K562 (cell line): Measurements from ENCODE around the gene DPH1. TPM values are rescaled to one million over a fixed set of nuclear protein-coding genes. Genes with fewer than 3 reads are reported as not detected.

Experiments
- ATAC-seq: fragments of 200-7000 bp; cut with Tn5 transposase; 3 replicates; pipeline ENCODE4 v1.9.1; 2020; ENCODE audit warnings: moderate library complexity
- BruUV-seq: library from RNA; stranded (reverse); fragments of 400-500 nt; replicated peaks from 2 replicates; lab custom pipeline; 2021; lab: Mats Ljungman, UMichigan
- CTCF ChIA-PET: fragments of 300-600 bp; formaldehyde crosslinking; extraction: SDS; loops from one replicate; lab custom pipeline; 2021; ENCODE audit warnings: low intra/inter-chr PET ratio; lab: Yijun Ruan, JAX
- POLR2A ChIA-PET: fragments of 300-600, 350-650 bp; sonication (Branson Sonifier 250); formaldehyde crosslinking; extraction: SDS; loops from one replicate; lab custom pipeline; 2021; ENCODE audit warnings: antibody characterized with exemption, inconsistent platforms; lab: Yijun Ruan, JAX
- DNase-seq, 4 experiments: peaks; one replicate each; pipeline versions ENCODE4 v3.0.0 to v3.0.0-alpha.2; 2011 to 2018; ENCODE audit warnings: low spot score in 3 of 4, mixed read lengths in 3 of 4; ENCODE audit errors: extremely low read depth in 1 of 4
- FAIRE-seq: peaks from 2 replicates; lab custom pipeline; 2011; peaks lifted over from hg19 to GRCh38; lab: Jason Lieb, UNC
- H2AFZ ChIP-seq: 2 replicates; pipeline ENCODE4 v1.6.0; 2011; ENCODE audit warnings: low read depth, low read length, control low read depth, inconsistent platforms
- H3K27ac ChIP-seq: fragments of 200-600 bp; 3 replicates; pipeline ENCODE4 v1.8.0; 2011; ENCODE audit warnings: low read depth, mild to moderate bottlenecking, control low read depth, inconsistent platforms, low read length, moderate library complexity, mixed read lengths; ENCODE audit errors: extremely low read depth
- H3K27me3 ChIP-seq, 2 experiments: fragments of 300-600 bp in 1 of 2; 2 replicates in 1 of 2; 3 replicates in 1 of 2; pipeline versions ENCODE4 v1.6.0 to v1.8.0; 2011; ENCODE audit warnings: inconsistent platforms in 2 of 2, low read length in 2 of 2, mild to moderate bottlenecking in 1 of 2, mixed read lengths in 1 of 2, moderate library complexity in 1 of 2; ENCODE audit not compliant: control insufficient read depth in 2 of 2, insufficient read depth in 2 of 2
- H3K36me3 ChIP-seq: fragments of 300-600 bp; 3 replicates; pipeline ENCODE4 v1.8.0; 2011; ENCODE audit warnings: mild to moderate bottlenecking, low read length, inconsistent platforms; ENCODE audit not compliant: control insufficient read depth, insufficient read depth
- H3K4me1 ChIP-seq, 2 experiments: fragments of 200-600 bp in 1 of 2; replicated peaks in 1 of 2; 2 replicates in 1 of 2; 3 replicates in 1 of 2; pipeline versions ENCODE4 v1.5.1 to v1.8.0; 2011; ENCODE audit warnings: inconsistent platforms in 2 of 2, low read length in 2 of 2, mild to moderate bottlenecking in 1 of 2, mixed read lengths in 1 of 2, moderate library complexity in 1 of 2; ENCODE audit not compliant: control insufficient read depth in 2 of 2, insufficient read depth in 2 of 2
- H3K4me2 ChIP-seq: 2 replicates; pipeline ENCODE4 v1.6.1; 2011; ENCODE audit warnings: low read length, control low read depth, inconsistent platforms, mixed read lengths; ENCODE audit not compliant: insufficient read depth
- H3K4me3 ChIP-seq: fragments of 200-600 bp; sonication (generic), shearing (Covaris generic); 2 replicates; pipeline ENCODE4 v1.5.1; 2016; ENCODE audit warnings: control low read depth, inconsistent platforms
- H3K79me2 ChIP-seq: fragments of 200-600 bp; 3 replicates; pipeline ENCODE4 v1.8.0; 2011; ENCODE audit warnings: low read length, inconsistent platforms; ENCODE audit not compliant: control insufficient read depth, insufficient read depth
- H3K9ac ChIP-seq, 2 experiments: 2 replicates each; pipeline versions ENCODE4 v1.6.0 to v1.6.1; 2011; ENCODE audit warnings: low read depth in 2 of 2, low read length in 2 of 2, control low read depth in 1 of 2, inconsistent platforms in 1 of 2, mild to moderate bottlenecking in 1 of 2, mixed read lengths in 1 of 2; ENCODE audit not compliant: insufficient read depth in 1 of 2
- H3K9me1 ChIP-seq: one replicate; pipeline ENCODE4 v1.6.0; 2011; ENCODE audit warnings: inconsistent platforms, mild to moderate bottlenecking, low read length, moderate library complexity; ENCODE audit not compliant: control insufficient read depth, insufficient read depth
- H3K9me3 ChIP-seq: replicated peaks from 2 replicates; pipeline ENCODE4 v1.5.1; 2011; ENCODE audit warnings: low read depth, low read length, inconsistent platforms; ENCODE audit not compliant: control insufficient read depth, insufficient read depth
- H4K20me1 ChIP-seq: replicated peaks from 2 replicates; pipeline ENCODE4 v1.6.1; 2011; ENCODE audit warnings: low read length, inconsistent platforms, mixed read lengths; ENCODE audit not compliant: control insufficient read depth, insufficient read depth
- CREBBP ChIP-seq: IDR thresholded peaks from one replicate; pipeline ENCODE4 v1.6.1; 2012; ENCODE audit warnings: low read depth, mild to moderate bottlenecking, control low read depth, inconsistent platforms, low read length
- HDAC8 ChIP-seq: fragments of 450-650 bp; IDR thresholded peaks from 2 replicates; pipeline ENCODE4 v1.6.1; 2016; ENCODE audit warnings: mild to moderate bottlenecking, missing genetic modification characterization, moderate library complexity, missing compliant biosample characterization
- KDM1A ChIP-seq, 2 experiments: fragments of 450-650 bp; IDR thresholded peaks; 2 replicates each; pipeline ENCODE4 v1.6.1; 2016; ENCODE audit warnings: mild to moderate bottlenecking in 2 of 2
- POLR2AphosphoS2 ChIP-seq: IDR thresholded peaks from 2 replicates; pipeline ENCODE4 v1.6.1; 2012; ENCODE audit warnings: low read length, improper control_type of control experiment
- SNRNP70 ChIP-seq: fragments of 200-400 bp; formaldehyde crosslinking; optimal IDR thresholded peaks from 2 replicates; pipeline ENCODE3; 2017; ENCODE audit warnings: low read depth, low read length
- WGBS: fragments of 100-300 bp; shearing (Covaris generic); methylation state at CpG from one replicate; pipeline ENCODE4 v1.1.6; 2016; ENCODE audit warnings: low coverage, mixed read lengths; ENCODE audit not compliant: insufficient coverage; ENCODE audit errors: missing lambda C conversion rate; 5-methylcytosine and 5-hydroxymethylcytosine counted together
- in situ Hi-C: fragments of 300-500 bp; cut with MboI; formaldehyde crosslinking; loops from 4 replicates; pipeline ENCODE4 v1.15.0; 2018; ENCODE audit warnings: inconsistent platforms, mixed read lengths
- intact Hi-C: fragments of 100-400 bp; cut with micrococcal nuclease; formaldehyde crosslinking; loops from 2 replicates; pipeline ENCODE4 v1.14.2; 2022
- polyA plus RNA-seq, 8 experiments: library from polyadenylated mRNA; depleted of rRNA in 4 of 8; stranded (reverse) in 5 of 8; unstranded in 3 of 8; fragments of >200 nt; fragmentation: Nextera tagmentation in 2 of 8; fragmentation: Illumina TruSeq in 1 of 8; extraction: Ambion mirVana in 2 of 8; extraction: Trizol in 1 of 8; gene quantifications; 2 replicates each; pipeline versions ENCODE4 v1.2.1 to v1.2.3, GENCODE V29; 2011 to 2014; ENCODE audit warnings: inconsistent platforms in 1 of 8, missing spikeins in 1 of 8
- total RNA-seq, 7 experiments: library from RNA; depleted of rRNA in 6 of 7; stranded (reverse); fragments of >200 nt in 6 of 7; fragmentation: Illumina TruSeq in 2 of 7; extraction: Trizol in 2 of 7; gene quantifications; 2 replicates each; pipeline versions ENCODE4 v1.2.1 to v1.2.3, GENCODE V29; 2011 to 2021; ENCODE audit warnings: low replicate concordance in 1 of 7
- TF ChIP-seq, protein P1 (sequence below): sonication (generic); formaldehyde crosslinking; IDR thresholded peaks from 2 replicates; pipeline ENCODE4 v1.8.0; 2022; ENCODE audit warnings: mild to moderate bottlenecking, missing genetic modification reagents

DPH1 gene
- total and polyA plus RNA-seq, 9 of the 15 experiments (the other 6 are each of a cell fraction or from before 2014, with no cell fraction given) = 0.42 to 40.6 (median 20.2) TPM

DNA sequence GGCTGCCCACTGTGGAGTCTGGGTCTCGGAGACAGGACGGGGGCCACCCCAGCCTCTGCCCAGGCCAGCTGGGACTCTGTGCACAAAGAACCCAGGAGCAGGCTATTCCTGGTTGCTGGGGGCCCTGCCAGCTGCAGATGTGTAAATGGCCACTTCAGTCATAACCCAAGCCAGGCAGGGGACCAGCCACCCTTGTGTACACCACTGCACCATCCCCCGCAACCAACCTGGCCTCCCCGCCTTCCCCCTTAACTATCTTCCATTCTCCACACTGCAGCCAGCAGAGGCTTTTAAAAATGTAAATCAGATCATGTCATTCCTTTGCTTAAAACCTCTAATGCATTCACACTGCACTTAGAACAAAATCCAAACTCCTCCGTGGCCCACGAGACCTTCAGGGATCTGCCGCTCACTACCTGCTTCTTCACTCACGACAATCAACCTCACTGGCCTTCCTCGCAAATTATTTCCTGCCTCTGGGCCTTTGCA lies 33.1 kb upstream of the DPH1 start:
- H3K27ac ChIP-seq = no peak overlapping the region
- 6% methylated on average over 7 of the region's 9 CpGs for WGBS
- H3K9ac ChIP-seq = no peak overlapping the region
- H4K20me1 ChIP-seq = 0 out of 2 replicates have a peak, but pooled peaks cover 5% of the 10 kb centered on the region
- no peak for FAIRE-seq
- no peaks in the 10 kb centered on the region for H3K9me3 ChIP-seq
- POLR2A ChIA-PET = interaction anchor here (0.6 kb wide), 1 partner anchor 371 kb away, joined by 3 read pairs; no protein-coding TSS in a partner anchor
- H3K4me2 ChIP-seq = no peak overlapping the region
- no peaks in the 10 kb centered on the region for H3K9me1 ChIP-seq
- H3K79me2 ChIP-seq = no peaks in the 10 kb centered on the region
- no peak overlapping the region for H3K4me3 ChIP-seq
- H3K4me1 ChIP-seq = peaks cover 0 to 6% of the 10 kb centered on the region in 2 experiments; a peak in 2 of 5 replicates
- H3K27me3 ChIP-seq = peaks cover 9 to 33% of the 10 kb centered on the region in 2 experiments; a peak in 4 of 5 replicates
- CTCF ChIA-PET = no interaction called here
- no peak for ATAC-seq
- no peak overlapping the region for H2AFZ ChIP-seq
- in situ Hi-C loops (no loop called here), intact Hi-C loops (no loop called here)
- DNase-seq = no peak
- no peaks in the 10 kb centered on the region for H3K36me3 ChIP-seq
- no TSS peak for BruUV-seq
- TF ChIP-seq CREBBP (no peak), KDM1A (IDR thresholded peaks at IDR 0.05) (0 out of 4 replicates have a peak, but pooled peaks of 1 of the 2 experiments have one; percentile 17)

DNA sequence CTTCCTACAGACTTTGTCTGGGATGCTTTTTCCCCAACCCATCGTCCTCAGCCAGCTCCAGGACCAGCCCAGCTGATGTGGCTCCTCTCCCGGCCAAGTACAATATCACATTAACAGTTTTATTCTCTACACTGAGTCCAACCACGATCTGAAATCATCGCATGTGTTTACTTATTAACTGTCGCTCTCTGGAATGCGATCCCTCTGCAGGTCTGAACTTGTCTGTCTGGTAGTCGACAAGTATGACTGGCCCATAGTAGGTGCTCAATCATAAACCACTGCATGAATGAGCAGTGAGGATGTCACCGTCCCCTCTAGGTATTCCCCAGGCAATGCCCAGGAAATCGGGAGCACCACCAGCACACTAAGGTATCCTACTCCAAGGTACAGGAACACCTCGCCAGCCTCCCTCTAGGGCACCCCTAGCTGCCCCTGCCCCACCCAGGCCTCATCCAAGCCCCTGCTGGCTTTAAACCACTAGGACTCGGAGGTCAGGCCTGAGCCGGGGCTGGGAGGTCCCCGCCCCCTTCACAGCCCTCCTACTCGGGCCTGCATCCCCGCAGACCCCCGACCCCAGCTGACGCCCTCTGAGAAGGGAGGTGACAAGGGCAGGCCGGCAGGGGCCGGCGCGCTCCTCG lies 32.5 kb upstream of the DPH1 start:
- intact Hi-C loops (no loop called here), in situ Hi-C loops (no loop called here)
- 18% methylated on average over 11 of the region's 22 CpGs for WGBS
- ATAC-seq = no peak
- no peak overlapping the region for H3K9ac ChIP-seq
- BruUV-seq = no TSS peak
- H3K79me2 ChIP-seq = no peaks in the 10 kb centered on the region
- H3K9me1 ChIP-seq = no peaks in the 10 kb centered on the region
- no peaks in the 10 kb centered on the region for H3K36me3 ChIP-seq
- no peak overlapping the region for H3K4me3 ChIP-seq
- 0 out of 2 replicates have a peak, but pooled peaks cover 5% of the 10 kb centered on the region for H4K20me1 ChIP-seq
- ChIA-PET POLR2A (no interaction called here), CTCF (no interaction called here)
- no peak for FAIRE-seq
- peaks cover 0 to 6% of the 10 kb centered on the region in 2 experiments; a peak in 2 of 5 replicates for H3K4me1 ChIP-seq
- no peak overlapping the region for H3K27ac ChIP-seq
- H3K4me2 ChIP-seq = no peak overlapping the region
- no peak overlapping the region for H2AFZ ChIP-seq
- no peaks in the 10 kb centered on the region for H3K9me3 ChIP-seq
- no peak for DNase-seq
- peaks cover 9 to 31% of the 10 kb centered on the region in 2 experiments; a peak in 4 of 5 replicates for H3K27me3 ChIP-seq
- TF ChIP-seq HDAC8 (no peak), CREBBP (no peak), POLR2AphosphoS2 (no peak), SNRNP70 (no peak)
- TF ChIP-seq, protein P1, sequence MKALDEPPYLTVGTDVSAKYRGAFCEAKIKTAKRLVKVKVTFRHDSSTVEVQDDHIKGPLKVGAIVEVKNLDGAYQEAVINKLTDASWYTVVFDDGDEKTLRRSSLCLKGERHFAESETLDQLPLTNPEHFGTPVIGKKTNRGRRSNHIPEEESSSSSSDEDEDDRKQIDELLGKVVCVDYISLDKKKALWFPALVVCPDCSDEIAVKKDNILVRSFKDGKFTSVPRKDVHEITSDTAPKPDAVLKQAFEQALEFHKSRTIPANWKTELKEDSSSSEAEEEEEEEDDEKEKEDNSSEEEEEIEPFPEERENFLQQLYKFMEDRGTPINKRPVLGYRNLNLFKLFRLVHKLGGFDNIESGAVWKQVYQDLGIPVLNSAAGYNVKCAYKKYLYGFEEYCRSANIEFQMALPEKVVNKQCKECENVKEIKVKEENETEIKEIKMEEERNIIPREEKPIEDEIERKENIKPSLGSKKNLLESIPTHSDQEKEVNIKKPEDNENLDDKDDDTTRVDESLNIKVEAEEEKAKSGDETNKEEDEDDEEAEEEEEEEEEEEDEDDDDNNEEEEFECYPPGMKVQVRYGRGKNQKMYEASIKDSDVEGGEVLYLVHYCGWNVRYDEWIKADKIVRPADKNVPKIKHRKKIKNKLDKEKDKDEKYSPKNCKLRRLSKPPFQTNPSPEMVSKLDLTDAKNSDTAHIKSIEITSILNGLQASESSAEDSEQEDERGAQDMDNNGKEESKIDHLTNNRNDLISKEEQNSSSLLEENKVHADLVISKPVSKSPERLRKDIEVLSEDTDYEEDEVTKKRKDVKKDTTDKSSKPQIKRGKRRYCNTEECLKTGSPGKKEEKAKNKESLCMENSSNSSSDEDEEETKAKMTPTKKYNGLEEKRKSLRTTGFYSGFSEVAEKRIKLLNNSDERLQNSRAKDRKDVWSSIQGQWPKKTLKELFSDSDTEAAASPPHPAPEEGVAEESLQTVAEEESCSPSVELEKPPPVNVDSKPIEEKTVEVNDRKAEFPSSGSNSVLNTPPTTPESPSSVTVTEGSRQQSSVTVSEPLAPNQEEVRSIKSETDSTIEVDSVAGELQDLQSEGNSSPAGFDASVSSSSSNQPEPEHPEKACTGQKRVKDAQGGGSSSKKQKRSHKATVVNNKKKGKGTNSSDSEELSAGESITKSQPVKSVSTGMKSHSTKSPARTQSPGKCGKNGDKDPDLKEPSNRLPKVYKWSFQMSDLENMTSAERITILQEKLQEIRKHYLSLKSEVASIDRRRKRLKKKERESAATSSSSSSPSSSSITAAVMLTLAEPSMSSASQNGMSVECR = no peak
